HK-2 (cell line): Measurements from ENCODE around the gene TUBB8B.
"Not testable (repeated sequence)": the region's sequence is repeated elsewhere in the genome, so short reads cannot be mapped to it uniquely, and the experiment has no call there.

Source experiments
- DNase-seq: peaks from one replicate; pipeline ENCODE4 v3.0.0-alpha.2; 2018; ENCODE audit not compliant: unreplicated experiment

TUBB8B gene

DNA sequence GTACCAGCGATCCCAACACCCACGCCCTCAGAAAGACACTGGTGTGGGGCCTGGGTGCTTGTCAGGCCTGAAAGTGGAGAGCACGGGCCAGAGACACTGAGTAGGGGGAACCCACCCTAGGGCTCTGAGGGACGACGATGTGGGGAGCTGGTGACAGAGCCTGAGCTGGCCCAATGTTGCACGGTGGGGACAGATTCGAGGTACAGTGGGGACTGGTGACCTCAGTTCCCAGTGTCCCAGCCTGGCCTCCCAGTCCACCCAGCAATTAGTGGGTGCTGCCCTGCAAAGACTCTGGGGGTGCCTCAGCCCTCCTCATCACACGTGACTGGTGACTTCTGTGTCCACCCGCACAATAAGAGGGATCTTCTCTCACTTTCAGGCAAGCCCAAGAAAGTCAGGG lies 36.6 kb downstream of the TUBB8B start:
- DNase-seq: not testable (repeated sequence)

- DNase-seq: not testable (repeated sequence)
Observed at GRCh38 chr18:11383-12274, 37.8 kb downstream of the TUBB8B start.

DNA sequence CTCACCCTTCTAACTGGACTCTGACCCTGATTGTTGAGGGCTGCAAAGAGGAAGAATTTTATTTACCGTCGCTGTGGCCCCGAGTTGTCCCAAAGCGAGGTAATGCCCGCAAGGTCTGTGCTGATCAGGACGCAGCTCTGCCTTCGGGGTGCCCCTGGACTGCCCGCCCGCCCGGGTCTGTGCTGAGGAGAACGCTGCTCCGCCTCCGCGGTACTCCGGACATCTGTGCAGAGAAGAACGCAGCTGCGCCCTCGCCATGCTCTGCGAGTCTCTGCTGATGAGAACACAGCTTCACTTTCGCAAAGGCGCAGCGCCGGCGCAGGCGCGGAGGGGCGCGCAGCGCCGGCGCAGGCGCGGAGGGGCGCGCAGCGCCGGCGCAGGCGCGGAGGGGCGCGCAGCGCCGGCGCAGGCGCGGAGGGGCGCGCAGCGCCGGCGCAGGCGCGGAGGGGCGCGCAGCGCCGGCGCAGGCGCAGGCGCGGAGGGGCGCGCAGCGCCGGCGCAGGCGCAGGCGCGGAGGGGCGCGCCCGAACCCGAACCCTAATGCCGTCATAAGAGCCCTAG lies 38.7 kb downstream of the TUBB8B start:
- DNase-seq: not testable (repeated sequence)

DNA sequence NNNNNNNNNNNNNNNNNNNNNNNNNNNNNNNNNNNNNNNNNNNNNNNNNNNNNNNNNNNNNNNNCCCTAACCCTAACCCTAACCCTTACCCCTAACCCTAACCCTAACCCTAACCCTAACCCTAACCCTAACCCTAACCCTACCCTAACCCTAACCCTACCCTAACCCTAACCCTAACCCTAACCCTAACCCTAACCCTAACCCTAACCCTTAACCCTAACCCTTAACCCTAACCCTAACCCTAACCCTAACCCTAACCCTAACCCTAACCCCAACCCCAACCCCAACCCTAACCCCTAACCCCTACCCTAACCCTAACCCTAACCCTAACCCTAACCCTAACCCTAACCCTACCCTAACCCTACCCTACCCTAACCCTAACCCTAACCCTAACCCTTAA lies 39.5 kb downstream of the TUBB8B start:
- DNase-seq: not testable (repeated sequence)
